ENCODE results near the gene CHST3. TPM values are rescaled to one million over a fixed set of nuclear protein-coding genes. Genes with fewer than 3 reads are reported as not detected.

The CHST3 gene
- total RNA-seq, 2 donors from 2014 or later, result 0.16 to 0.38 TPM

- Mint-ChIP-seq H3K27me3 (ENCODE audit: low read depth) (no peaks in the 10 kb centered on the region), H3K4me3 (no peak overlapping the region), H3K9me3 (no peaks in the 10 kb centered on the region), H3K27ac (no peak overlapping the region), H3K36me3 (ENCODE audit: insufficient read depth in 2 of 2) (no peaks in the 10 kb centered on the region), H3K4me1 (ENCODE audit: low read depth) (no peaks in the 10 kb centered on the region)
- ATAC-seq (replicated peaks in 1 of 2) (no peak), DNase-seq (no peak)
These were observed 32.6 kb downstream of the CHST3 start for GRCh38 chr10:71996592-71997371.

- Mint-ChIP-seq H3K4me1 (ENCODE audit: low read depth) (no peaks in the 10 kb centered on the region), H3K4me3 (no peak overlapping the region), H3K36me3 (ENCODE audit: insufficient read depth in 2 of 2) (no peaks in the 10 kb centered on the region), H3K27ac (no peak overlapping the region), H3K9me3 (no peaks in the 10 kb centered on the region), H3K27me3 (ENCODE audit: low read depth) (no peaks in the 10 kb centered on the region)
- DNase-seq (no peak), ATAC-seq (replicated peaks in 1 of 2) (no peak)
These were observed 34.1 kb downstream of the CHST3 start for GRCh38 chr10:71998119-71998839.

GRCh38 chr10:71998840-71999194 is 34.6 kb downstream of the CHST3 start:
- H3K36me3 Mint-ChIP-seq (ENCODE audit: insufficient read depth in 2 of 2), result no peaks in the 10 kb centered on the region
- no peak overlapping the region for H3K27ac Mint-ChIP-seq
- no peaks in the 10 kb centered on the region for H3K27me3 Mint-ChIP-seq (ENCODE audit: low read depth)
- DNase-seq, result no peak
- no peak for ATAC-seq (replicated peaks in 1 of 2)
- no peaks in the 10 kb centered on the region for H3K4me1 Mint-ChIP-seq (ENCODE audit: low read depth)
- H3K9me3 Mint-ChIP-seq, result no peaks in the 10 kb centered on the region
- H3K4me3 Mint-ChIP-seq, result no peak overlapping the region

- no peaks in the 10 kb centered on the region for H3K4me1 Mint-ChIP-seq (ENCODE audit: low read depth)
- H3K9me3 Mint-ChIP-seq, result no peaks in the 10 kb centered on the region
- H3K36me3 Mint-ChIP-seq (ENCODE audit: insufficient read depth in 2 of 2), result no peaks in the 10 kb centered on the region
- DNase-seq, result no peak
- no peaks in the 10 kb centered on the region for H3K27me3 Mint-ChIP-seq (ENCODE audit: low read depth)
- ATAC-seq (replicated peaks in 1 of 2), result no peak
- no peak overlapping the region for H3K27ac Mint-ChIP-seq
- no peak overlapping the region for H3K4me3 Mint-ChIP-seq
These were observed 35.3 kb downstream of the CHST3 start for GRCh38 chr10:71999360-72000072.

- no peak overlapping the region for H3K27ac Mint-ChIP-seq
- no peak for ATAC-seq (replicated peaks in 1 of 2)
These were observed 36.2 kb downstream of the CHST3 start for GRCh38 chr10:72000073-72001032.

GRCh38 chr10:72001033-72001395 is 36.8 kb downstream of the CHST3 start:
- Mint-ChIP-seq H3K4me3 (no peak overlapping the region), H3K27me3 (ENCODE audit: low read depth) (no peaks in the 10 kb centered on the region), H3K36me3 (ENCODE audit: insufficient read depth in 2 of 2) (no peaks in the 10 kb centered on the region), H3K4me1 (ENCODE audit: low read depth) (no peaks in the 10 kb centered on the region), H3K9me3 (no peaks in the 10 kb centered on the region), H3K27ac (no peak overlapping the region)
- ATAC-seq (replicated peaks in 1 of 2) (no peak), DNase-seq (no peak)

More at GRCh38 chr10:72000073-72001032, 36.2 kb downstream of the CHST3 start:
- no peaks in the 10 kb centered on the region for H3K36me3 Mint-ChIP-seq (ENCODE audit: insufficient read depth in 2 of 2)
- H3K27me3 Mint-ChIP-seq (ENCODE audit: low read depth), result no peaks in the 10 kb centered on the region
- DNase-seq, result no peak
- H3K9me3 Mint-ChIP-seq, result no peaks in the 10 kb centered on the region
- no peaks in the 10 kb centered on the region for H3K4me1 Mint-ChIP-seq (ENCODE audit: low read depth)
- no peak overlapping the region for H3K4me3 Mint-ChIP-seq

GRCh38 chr10:72002354-72003295 is 38.4 kb downstream of the CHST3 start:
- no peaks in the 10 kb centered on the region for H3K27me3 Mint-ChIP-seq (ENCODE audit: low read depth)
- no peak overlapping the region for H3K27ac Mint-ChIP-seq
- H3K4me1 Mint-ChIP-seq (ENCODE audit: low read depth), result no peaks in the 10 kb centered on the region
- H3K9me3 Mint-ChIP-seq, result no peaks in the 10 kb centered on the region
- H3K36me3 Mint-ChIP-seq (ENCODE audit: insufficient read depth in 2 of 2), result no peaks in the 10 kb centered on the region
- ATAC-seq (replicated peaks in 1 of 2) (no peak), DNase-seq (no peak)
- no peak overlapping the region for H3K4me3 Mint-ChIP-seq

- H3K27me3 Mint-ChIP-seq (ENCODE audit: low read depth), result no peaks in the 10 kb centered on the region
- H3K4me3 Mint-ChIP-seq, result no peak overlapping the region
- DNase-seq, result no peak
- H3K4me1 Mint-ChIP-seq (ENCODE audit: low read depth), result no peaks in the 10 kb centered on the region
- no peak overlapping the region for H3K27ac Mint-ChIP-seq
- H3K9me3 Mint-ChIP-seq, result no peaks in the 10 kb centered on the region
- ATAC-seq (replicated peaks in 1 of 2), result no peak
- no peaks in the 10 kb centered on the region for H3K36me3 Mint-ChIP-seq (ENCODE audit: insufficient read depth in 2 of 2)
These were observed 41.8 kb downstream of the CHST3 start for GRCh38 chr10:72006026-72006425.

- no peak for DNase-seq
- Mint-ChIP-seq H3K36me3 (ENCODE audit: insufficient read depth in 2 of 2) (no peaks in the 10 kb centered on the region), H3K27ac (no peak overlapping the region), H3K9me3 (no peaks in the 10 kb centered on the region), H3K27me3 (ENCODE audit: low read depth) (no peaks in the 10 kb centered on the region), H3K4me1 (ENCODE audit: low read depth) (no peaks in the 10 kb centered on the region), H3K4me3 (no peak overlapping the region)
- no peak for ATAC-seq (replicated peaks in 1 of 2)
These were observed 43.2 kb downstream of the CHST3 start for GRCh38 chr10:72007246-72007892.

- ATAC-seq (replicated peaks in 1 of 2) (no peak), DNase-seq (no peak)
- no peak overlapping the region for H3K27ac Mint-ChIP-seq
- no peaks in the 10 kb centered on the region for H3K36me3 Mint-ChIP-seq (ENCODE audit: insufficient read depth in 2 of 2)
- H3K4me3 Mint-ChIP-seq, result no peak overlapping the region
- no peaks in the 10 kb centered on the region for H3K4me1 Mint-ChIP-seq (ENCODE audit: low read depth)
- no peaks in the 10 kb centered on the region for H3K27me3 Mint-ChIP-seq (ENCODE audit: low read depth)
- H3K9me3 Mint-ChIP-seq, result no peaks in the 10 kb centered on the region
These were observed 44.1 kb downstream of the CHST3 start for GRCh38 chr10:72008096-72008981.

- Mint-ChIP-seq H3K27me3 (ENCODE audit: low read depth) (no peaks in the 10 kb centered on the region), H3K4me3 (no peak overlapping the region), H3K36me3 (ENCODE audit: insufficient read depth in 2 of 2) (no peaks in the 10 kb centered on the region), H3K9me3 (no peaks in the 10 kb centered on the region), H3K4me1 (ENCODE audit: low read depth) (no peaks in the 10 kb centered on the region), H3K27ac (no peak overlapping the region)
- ATAC-seq (replicated peaks in 1 of 2) (no peak), DNase-seq (no peak)
These were observed 44.8 kb downstream of the CHST3 start for GRCh38 chr10:72009051-72009424.

Measured in activated T-cell treated with anti-CD3 and anti-CD28 coated beads, Interleukin-2, amount 50 U/mL, for 72 hours (primary cell).